ENCODE data around the gene COL1A2. TPM values are rescaled to one million over a fixed set of nuclear protein-coding genes. Genes with fewer than 3 reads are reported as not detected.

The COL1A2 gene
- total and polyA plus RNA-seq, 2 donors from 2014 or later, result 51.4 to 149 TPM

- DNase-seq, result no peak
- no peak for FAIRE-seq
- no peak for TF ChIP-seq CTCF (IDR thresholded peaks at IDR 0.05; ENCODE audit: borderline replicate concordance, extremely low read depth, insufficient read depth)
- H3K4me3 ChIP-seq (ENCODE audit: low read length in 3 of 3), result no peak overlapping the region
- intact Hi-C loops (cut with DNase I), result no loop called here
- no peak overlapping the region for H3K9ac ChIP-seq (ENCODE audit: low read length in 3 of 3)
- no peaks in the 10 kb centered on the region for H3K36me3 ChIP-seq (ENCODE audit: control insufficient read depth in 2 of 3, insufficient read depth in 3 of 3, low read length in 3 of 3)
- H3K27me3 ChIP-seq (ENCODE audit: control insufficient read depth, insufficient read depth, low read length), result no peaks in the 10 kb centered on the region
- no peaks in the 10 kb centered on the region for H3K9me3 ChIP-seq (ENCODE audit: control insufficient read depth in 2 of 3, insufficient read depth in 1 of 3, low read length in 3 of 3)
- H3K4me1 ChIP-seq (ENCODE audit: control insufficient read depth in 2 of 3, insufficient read depth in 2 of 3, low read depth in 1 of 3, low read length in 3 of 3), result no peaks in the 10 kb centered on the region
- no peak overlapping the region for H3K27ac ChIP-seq (ENCODE audit: low read depth in 2 of 2, low read length in 2 of 2)
Observed at GRCh38 chr7:94382132-94382531, 12.6 kb upstream of the COL1A2 start.

- Histone ChIP-seq H3K9me3 (ENCODE audit: control insufficient read depth in 2 of 3, insufficient read depth in 1 of 3, low read length in 3 of 3) (no peaks in the 10 kb centered on the region), H3K27me3 (ENCODE audit: control insufficient read depth, insufficient read depth, low read length) (no peaks in the 10 kb centered on the region), H3K27ac (ENCODE audit: low read depth in 2 of 2, low read length in 2 of 2) (no peak overlapping the region), H3K4me1 (ENCODE audit: control insufficient read depth in 2 of 3, insufficient read depth in 2 of 3, low read depth in 1 of 3, low read length in 3 of 3) (no peaks in the 10 kb centered on the region), H3K4me3 (ENCODE audit: low read length in 3 of 3) (no peak overlapping the region), H3K36me3 (ENCODE audit: control insufficient read depth in 2 of 3, insufficient read depth in 3 of 3, low read length in 3 of 3) (no peaks in the 10 kb centered on the region), H3K9ac (ENCODE audit: low read length in 3 of 3) (no peak overlapping the region)
- no peak for TF ChIP-seq CTCF (IDR thresholded peaks at IDR 0.05; ENCODE audit: borderline replicate concordance, extremely low read depth, insufficient read depth)
- DNase-seq (no peak), FAIRE-seq (no peak)
- intact Hi-C loops (cut with DNase I), result no loop called here
Observed at GRCh38 chr7:94382746-94383145, 11.9 kb upstream of the COL1A2 start.

- peak in 1 of 5 donors; percentile 35 for DNase-seq
- TF ChIP-seq CTCF (IDR thresholded peaks at IDR 0.05; ENCODE audit: borderline replicate concordance, extremely low read depth, insufficient read depth), result no peak
- intact Hi-C loops (cut with DNase I), result no loop called here
- H3K9ac ChIP-seq (ENCODE audit: low read length in 3 of 3), result no peak overlapping the region
- H3K27ac ChIP-seq (ENCODE audit: low read depth in 2 of 2, low read length in 2 of 2), result no peak overlapping the region
- H3K4me3 ChIP-seq (ENCODE audit: low read length in 3 of 3), result no peak overlapping the region
- no peaks in the 10 kb centered on the region for H3K36me3 ChIP-seq (ENCODE audit: control insufficient read depth in 2 of 3, insufficient read depth in 3 of 3, low read length in 3 of 3)
- FAIRE-seq, result no peak
- H3K9me3 ChIP-seq (ENCODE audit: control insufficient read depth in 2 of 3, insufficient read depth in 1 of 3, low read length in 3 of 3), result no peaks in the 10 kb centered on the region
- no peaks in the 10 kb centered on the region for H3K27me3 ChIP-seq (ENCODE audit: control insufficient read depth, insufficient read depth, low read length)
- H3K4me1 ChIP-seq (ENCODE audit: control insufficient read depth in 2 of 3, insufficient read depth in 2 of 3, low read depth in 1 of 3, low read length in 3 of 3), result no peaks in the 10 kb centered on the region
Observed at GRCh38 chr7:94384315-94384714, 10.4 kb upstream of the COL1A2 start.

- Histone ChIP-seq H3K4me3 (ENCODE audit: low read length in 3 of 3) (no peak overlapping the region), H3K27me3 (ENCODE audit: control insufficient read depth, insufficient read depth, low read length) (no peaks in the 10 kb centered on the region), H3K27ac (ENCODE audit: low read depth in 2 of 2, low read length in 2 of 2) (no peak overlapping the region), H3K4me1 (ENCODE audit: control insufficient read depth in 2 of 3, insufficient read depth in 2 of 3, low read depth in 1 of 3, low read length in 3 of 3) (no peaks in the 10 kb centered on the region), H3K36me3 (ENCODE audit: control insufficient read depth in 2 of 3, insufficient read depth in 3 of 3, low read length in 3 of 3) (no peaks in the 10 kb centered on the region), H3K9me3 (ENCODE audit: control insufficient read depth in 2 of 3, insufficient read depth in 1 of 3, low read length in 3 of 3) (no peaks in the 10 kb centered on the region), H3K9ac (ENCODE audit: low read length in 3 of 3) (no peak overlapping the region)
- intact Hi-C loops (cut with DNase I), result no loop called here
- FAIRE-seq (no peak), DNase-seq (no peak)
- no peak for TF ChIP-seq CTCF (IDR thresholded peaks at IDR 0.05; ENCODE audit: borderline replicate concordance, extremely low read depth, insufficient read depth)
Observed at GRCh38 chr7:94386416-94386815, 8.3 kb upstream of the COL1A2 start.

Data from kidney (tissue), 14 donors.